Epithelial cell of umbilical artery (primary cell): ENCODE measurements around the gene UBR4. TPM values are rescaled to one million over a fixed set of nuclear protein-coding genes. Genes with fewer than 3 reads are reported as not detected.

Experiments used
- total RNA-seq: library from RNA; depleted of rRNA; stranded (reverse); fragments of >200 nt; gene quantifications from 2 replicates; pipeline ENCODE4 v1.2.3, GENCODE V29; 2014

UBR4 gene
- total RNA-seq: 64.7 and 70.2 TPM in 2 replicates

GRCh38 chr1:19209990-19210771 lies at the start of gene UBR4:
TSS of gene UBR4 (minus strand) at chr1:19210266. CDS start at chr1:19210248, 18 bp downstream.

GRCh38 chr1:19251305-19252196 lies 41.5 kb upstream of the UBR4 start, which contains the start of the genes EMC1 and MRTO4:
TSS of gene EMC1 (minus strand) at chr1:19251524. CDS start at chr1:19251509, 15 bp downstream.
TSS of gene MRTO4 (plus strand) at chr1:19251805. CDS start at chr1:19251836, 31 bp downstream.

Other genes starting within 250 kb of the UBR4 start
- 57.5 and 67.3 TPM in 2 replicates for gene EMC1, start 41.3 kb upstream of the UBR4 start, total RNA-seq
- 41.9 and 45.6 TPM in 2 replicates for gene MRTO4, start 41.5 kb upstream of the UBR4 start, total RNA-seq
- gene AKR7A3, start 78.5 kb upstream of the UBR4 start, total RNA-seq: 0.30 TPM in 1 of 2 replicates, not detected in the other
- gene AKR7A2, start 101.9 kb upstream of the UBR4 start, total RNA-seq: 67.2 and 77.4 TPM in 2 replicates
- gene SLC66A1, start 102.1 kb upstream of the UBR4 start, total RNA-seq: 13.6 and 16.1 TPM in 2 replicates